Esophagus squamous epithelium (tissue), 4 donors: ENCODE measurements around the gene WDHD1.

Experiments
- POLR2A ChIP-seq, 4 donors: fragments of 450-650 bp; IDR thresholded peaks; one replicate each; pipeline ENCODE4 v1.6.1; 2017; ENCODE audit warnings: antibody characterized with exemption in 4 of 4, mild to moderate bottlenecking in 4 of 4, moderate library complexity in 3 of 4
- TF ChIP-seq, protein P1 (sequence below), 6 experiments: fragments of 450-650 bp in 4 of 6; fragments of 200-600 bp in 2 of 6; sonication (generic) in 2 of 6; IDR thresholded peaks; one replicate each; pipeline ENCODE4 v1.5.1; 2016 to 2019; ENCODE audit warnings: antibody characterized with exemption in 6 of 6, mild to moderate bottlenecking in 4 of 6, moderate library complexity in 4 of 6

DNA sequence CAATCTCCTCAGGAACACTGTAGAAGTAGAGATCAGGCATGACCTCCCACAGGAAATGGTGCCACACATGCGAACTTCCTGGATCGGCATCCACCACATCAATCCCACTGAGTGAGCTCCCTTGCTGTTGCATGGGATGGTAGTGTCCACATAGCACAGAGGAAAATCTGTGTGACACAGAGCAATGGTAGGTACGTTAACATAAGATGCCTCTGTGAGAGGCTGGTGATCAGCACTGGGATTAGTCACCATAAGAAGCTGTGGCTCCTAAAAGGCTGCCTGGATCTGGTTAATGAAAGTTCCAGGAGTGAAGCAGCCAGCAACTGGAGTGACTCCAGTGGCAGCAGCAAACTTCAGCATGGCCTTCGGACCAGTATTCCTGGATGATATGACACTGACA is 21.8 kb downstream of the WDHD1 start:
- TF ChIP-seq, protein P1, sequence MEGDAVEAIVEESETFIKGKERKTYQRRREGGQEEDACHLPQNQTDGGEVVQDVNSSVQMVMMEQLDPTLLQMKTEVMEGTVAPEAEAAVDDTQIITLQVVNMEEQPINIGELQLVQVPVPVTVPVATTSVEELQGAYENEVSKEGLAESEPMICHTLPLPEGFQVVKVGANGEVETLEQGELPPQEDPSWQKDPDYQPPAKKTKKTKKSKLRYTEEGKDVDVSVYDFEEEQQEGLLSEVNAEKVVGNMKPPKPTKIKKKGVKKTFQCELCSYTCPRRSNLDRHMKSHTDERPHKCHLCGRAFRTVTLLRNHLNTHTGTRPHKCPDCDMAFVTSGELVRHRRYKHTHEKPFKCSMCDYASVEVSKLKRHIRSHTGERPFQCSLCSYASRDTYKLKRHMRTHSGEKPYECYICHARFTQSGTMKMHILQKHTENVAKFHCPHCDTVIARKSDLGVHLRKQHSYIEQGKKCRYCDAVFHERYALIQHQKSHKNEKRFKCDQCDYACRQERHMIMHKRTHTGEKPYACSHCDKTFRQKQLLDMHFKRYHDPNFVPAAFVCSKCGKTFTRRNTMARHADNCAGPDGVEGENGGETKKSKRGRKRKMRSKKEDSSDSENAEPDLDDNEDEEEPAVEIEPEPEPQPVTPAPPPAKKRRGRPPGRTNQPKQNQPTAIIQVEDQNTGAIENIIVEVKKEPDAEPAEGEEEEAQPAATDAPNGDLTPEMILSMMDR (IDR thresholded peaks at IDR 0.05), result no peak
- no peak for TF ChIP-seq POLR2A (IDR thresholded peaks at IDR 0.05)
